ENCODE results near the gene EDAR.

DNA sequence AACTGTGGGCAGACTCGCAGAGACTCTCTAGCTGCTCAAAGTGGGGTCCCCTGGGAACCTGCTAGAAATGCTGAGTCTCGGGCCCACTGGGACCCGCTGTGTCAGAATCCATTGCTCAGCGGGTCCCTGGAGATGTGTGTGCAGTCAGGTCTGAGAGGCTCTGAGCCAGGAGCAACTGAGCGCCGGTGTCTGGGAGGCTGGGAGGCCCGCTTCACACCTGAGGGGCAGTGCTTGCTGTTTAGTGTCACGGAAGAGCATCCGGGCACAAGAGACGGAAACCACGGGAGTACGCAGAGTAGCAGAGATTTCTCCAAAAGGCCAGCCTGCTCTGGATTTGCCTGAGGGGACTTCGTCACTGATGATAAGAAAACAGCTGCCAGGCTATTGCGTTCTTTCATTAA is 70.1 kb downstream of the EDAR start:
- TF ChIP-seq, protein P1, sequence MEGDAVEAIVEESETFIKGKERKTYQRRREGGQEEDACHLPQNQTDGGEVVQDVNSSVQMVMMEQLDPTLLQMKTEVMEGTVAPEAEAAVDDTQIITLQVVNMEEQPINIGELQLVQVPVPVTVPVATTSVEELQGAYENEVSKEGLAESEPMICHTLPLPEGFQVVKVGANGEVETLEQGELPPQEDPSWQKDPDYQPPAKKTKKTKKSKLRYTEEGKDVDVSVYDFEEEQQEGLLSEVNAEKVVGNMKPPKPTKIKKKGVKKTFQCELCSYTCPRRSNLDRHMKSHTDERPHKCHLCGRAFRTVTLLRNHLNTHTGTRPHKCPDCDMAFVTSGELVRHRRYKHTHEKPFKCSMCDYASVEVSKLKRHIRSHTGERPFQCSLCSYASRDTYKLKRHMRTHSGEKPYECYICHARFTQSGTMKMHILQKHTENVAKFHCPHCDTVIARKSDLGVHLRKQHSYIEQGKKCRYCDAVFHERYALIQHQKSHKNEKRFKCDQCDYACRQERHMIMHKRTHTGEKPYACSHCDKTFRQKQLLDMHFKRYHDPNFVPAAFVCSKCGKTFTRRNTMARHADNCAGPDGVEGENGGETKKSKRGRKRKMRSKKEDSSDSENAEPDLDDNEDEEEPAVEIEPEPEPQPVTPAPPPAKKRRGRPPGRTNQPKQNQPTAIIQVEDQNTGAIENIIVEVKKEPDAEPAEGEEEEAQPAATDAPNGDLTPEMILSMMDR (IDR thresholded peaks at IDR 0.05) = no peak
- no peak for TF ChIP-seq POLR2A (IDR thresholded peaks at IDR 0.05)
- TF ChIP-seq EP300 (IDR thresholded peaks at IDR 0.05) = no peak
- no peak for TF ChIP-seq POLR2AphosphoS5 (IDR thresholded peaks at IDR 0.05)

All from upper lobe of left lung (tissue), 4 donors.